ENCODE measurements around the gene INF2.

The INF2 gene

GRCh38 chr14:104753528-104754212 is 64.3 kb downstream of the INF2 start:
- peak overlapping the region; percentile 53; the same call in 1 of the 2 replicates for H2AFZ ChIP-seq (ENCODE audit: low read length)
- no peaks in the 10 kb centered on the region for H3K9me2 ChIP-seq (replicated peaks; ENCODE audit: insufficient read depth, low read length)
- no peaks in the 10 kb centered on the region for H4K20me1 ChIP-seq (ENCODE audit: insufficient read depth, low read length)
- H3F3A ChIP-seq (ENCODE audit: insufficient read depth, low read length): no peaks in the 10 kb centered on the region
- peak overlapping the region; percentile 82 for H3K4me2 ChIP-seq (ENCODE audit: low read depth, low read length)
- H3K4me1 ChIP-seq (ENCODE audit: low read length): no peaks in the 10 kb centered on the region
- no peaks in the 10 kb centered on the region for H3K9me3 ChIP-seq (replicated peaks; ENCODE audit: insufficient read depth, low read length)
- peak overlapping the region; percentile 91 for H3K9ac ChIP-seq (ENCODE audit: low read length)
- no peaks in the 10 kb centered on the region for H3K27me3 ChIP-seq (replicated peaks; ENCODE audit: insufficient read depth, low read length)
- H3K4me3 ChIP-seq (ENCODE audit: low read length): peak overlapping the region; percentile 88
- DNase-seq: no peak
- no peak overlapping the region for H3K27ac ChIP-seq (ENCODE audit: low read length)
- TF ChIP-seq EZH2phosphoT487 (IDR thresholded peaks at IDR 0.05; ENCODE audit: low read length) (no peak), CTCF (IDR thresholded peaks at IDR 0.05; ENCODE audit: low read length) (no peak), EZH2 (optimal IDR thresholded peaks at IDR 0.05; ENCODE audit: low read depth, low read length) (no peak)
- H3K79me2 ChIP-seq (ENCODE audit: low read length): peaks cover 32% of the 10 kb centered on the region
- H3K36me3 ChIP-seq (replicated peaks; ENCODE audit: insufficient read depth, low read length): no peaks in the 10 kb centered on the region

- H3K4me3 ChIP-seq (ENCODE audit: low read length): peak overlapping the region; percentile 88
- H3K36me3 ChIP-seq (replicated peaks; ENCODE audit: insufficient read depth, low read length): no peaks in the 10 kb centered on the region
- H3K9ac ChIP-seq (ENCODE audit: low read length): peak overlapping the region; percentile 91; the same call in 1 of the 2 replicates
- no peaks in the 10 kb centered on the region for H3K9me3 ChIP-seq (replicated peaks; ENCODE audit: insufficient read depth, low read length)
- H2AFZ ChIP-seq (ENCODE audit: low read length): no peak overlapping the region
- H3K27ac ChIP-seq (ENCODE audit: low read length): no peak overlapping the region
- H3K79me2 ChIP-seq (ENCODE audit: low read length): peaks cover 32% of the 10 kb centered on the region
- DNase-seq: no peak
- peak overlapping the region; percentile 82; the same call in 1 of the 2 replicates for H3K4me2 ChIP-seq (ENCODE audit: low read depth, low read length)
- no peaks in the 10 kb centered on the region for H4K20me1 ChIP-seq (ENCODE audit: insufficient read depth, low read length)
- H3F3A ChIP-seq (ENCODE audit: insufficient read depth, low read length): no peaks in the 10 kb centered on the region
- TF ChIP-seq CTCF (IDR thresholded peaks at IDR 0.05; ENCODE audit: low read length): no peak
- H3K9me2 ChIP-seq (replicated peaks; ENCODE audit: insufficient read depth, low read length): no peaks in the 10 kb centered on the region
- H3K4me1 ChIP-seq (ENCODE audit: low read length): no peaks in the 10 kb centered on the region
- H3K27me3 ChIP-seq (replicated peaks; ENCODE audit: insufficient read depth, low read length): no peaks in the 10 kb centered on the region
Measured at GRCh38 chr14:104754213-104754851, 64.9 kb downstream of the INF2 start.

- Histone ChIP-seq H3K4me1 (ENCODE audit: low read length) (no peaks in the 10 kb centered on the region), H3K4me2 (ENCODE audit: low read depth, low read length) (no peak overlapping the region), H3K79me2 (ENCODE audit: low read length) (peaks cover 32% of the 10 kb centered on the region), H2AFZ (ENCODE audit: low read length) (no peak overlapping the region), H3F3A (ENCODE audit: insufficient read depth, low read length) (no peaks in the 10 kb centered on the region), H3K27me3 (replicated peaks; ENCODE audit: insufficient read depth, low read length) (no peaks in the 10 kb centered on the region), H3K9ac (ENCODE audit: low read length) (no peak overlapping the region), H3K9me3 (replicated peaks; ENCODE audit: insufficient read depth, low read length) (no peaks in the 10 kb centered on the region), H3K9me2 (replicated peaks; ENCODE audit: insufficient read depth, low read length) (no peaks in the 10 kb centered on the region), H3K36me3 (replicated peaks; ENCODE audit: insufficient read depth, low read length) (no peaks in the 10 kb centered on the region), H3K27ac (ENCODE audit: low read length) (no peak overlapping the region), H3K4me3 (ENCODE audit: low read length) (no peak overlapping the region), H4K20me1 (ENCODE audit: insufficient read depth, low read length) (no peaks in the 10 kb centered on the region)
- no peak for DNase-seq
- TF ChIP-seq EZH2phosphoT487 (IDR thresholded peaks at IDR 0.05; ENCODE audit: low read length): no peak
Measured at GRCh38 chr14:104755621-104756020, 66.2 kb downstream of the INF2 start.

Measured in MM.1S (cell line).